GM21737 (cell line): ENCODE data around the gene CAST.

Experiments
- ATAC-seq: cut with Tn5 transposase; IDR thresholded peaks from one replicate; pipeline ENCODE4 v1.9.1; 2021; ENCODE audit warnings: mild to moderate bottlenecking, moderate library complexity; ENCODE audit not compliant: unreplicated experiment

The CAST gene

DNA sequence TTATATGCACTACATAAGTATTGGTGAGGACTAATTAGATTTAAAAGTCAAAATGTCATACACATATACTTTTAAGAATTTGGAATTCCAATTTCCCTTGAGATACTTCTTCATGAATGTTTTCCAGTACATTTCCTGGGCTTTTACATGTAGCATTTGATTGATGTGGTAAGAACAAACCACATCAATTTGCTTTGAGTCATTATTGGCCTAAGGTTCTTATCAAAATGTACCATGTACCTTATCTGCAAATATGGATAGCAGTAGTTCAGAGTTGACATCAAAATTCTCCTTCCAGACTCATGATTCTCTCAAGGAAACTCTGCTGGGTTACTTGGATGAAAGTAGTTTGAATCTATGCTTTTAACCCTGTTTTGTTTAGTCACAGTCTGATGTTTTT lies 2.5 kb downstream of the CAST start:
- ATAC-seq: no peak

- no peak for ATAC-seq
These were observed 6.5 kb downstream of the CAST start for GRCh38 chr5:96668725-96669124.

GRCh38 chr5:96669909-96670308 lies 7.7 kb downstream of the CAST start:
- ATAC-seq: no peak

- no peak for ATAC-seq
These were observed 9.3 kb downstream of the CAST start for GRCh38 chr5:96671441-96671840.

GRCh38 chr5:96673127-96673526 lies 11.0 kb downstream of the CAST start:
- ATAC-seq: no peak

DNA sequence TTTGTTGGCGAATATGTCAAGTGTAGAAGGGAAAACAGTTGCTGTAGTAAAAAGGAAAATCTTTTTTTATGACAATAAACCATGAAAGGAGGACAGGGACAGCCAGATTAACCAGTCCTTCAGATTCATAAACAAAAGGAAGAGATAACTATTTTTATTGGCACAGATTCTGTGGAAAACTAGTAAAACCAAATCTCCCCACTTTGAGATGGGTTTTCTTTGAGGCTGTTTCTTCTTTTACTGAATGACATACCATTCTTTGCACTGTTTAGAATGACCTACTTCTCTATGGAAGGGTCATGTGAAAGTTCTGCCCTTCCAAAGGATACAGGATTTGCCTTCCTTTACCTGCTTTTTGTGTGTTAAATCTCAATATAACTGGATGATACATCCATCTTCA lies 13.7 kb downstream of the CAST start:
- no peak for ATAC-seq

DNA sequence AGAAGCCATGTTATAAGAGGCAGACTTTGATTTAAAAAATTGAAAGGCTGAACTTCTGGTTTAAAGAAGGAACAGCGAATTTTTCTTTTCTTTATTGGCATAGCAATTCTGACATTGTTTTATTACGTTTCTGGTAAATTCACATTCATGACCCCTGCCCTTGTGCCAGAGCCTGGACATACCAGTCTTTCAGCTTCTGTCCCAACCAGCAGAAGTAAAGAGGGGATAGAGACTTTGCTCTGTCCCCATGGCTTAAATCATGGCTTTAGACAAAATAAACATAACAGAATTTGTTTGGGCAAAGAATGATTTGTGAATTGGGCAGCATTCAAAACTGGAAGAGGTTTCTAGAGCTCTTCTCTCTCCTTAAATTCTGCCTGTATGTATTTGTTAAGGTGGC lies 15.3 kb downstream of the CAST start:
- no peak for ATAC-seq

DNA sequence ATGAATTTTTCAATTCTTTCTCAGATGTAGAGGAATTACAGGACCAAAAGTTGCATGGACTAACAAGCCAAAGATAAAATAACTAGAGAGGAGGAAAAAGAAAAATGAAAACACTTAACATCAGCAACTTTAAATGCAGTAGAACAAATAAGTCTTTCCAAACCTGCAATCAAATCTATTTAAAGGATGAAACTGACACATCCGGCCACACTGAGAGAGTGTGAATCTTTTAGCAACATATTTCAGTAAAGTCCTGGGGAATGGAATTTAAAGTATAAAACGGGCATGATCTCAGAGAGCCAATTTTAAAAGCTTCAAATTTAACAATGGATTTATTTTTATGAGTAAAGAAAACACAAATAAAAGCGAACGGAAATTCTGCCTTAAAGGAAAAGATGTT lies 17.1 kb downstream of the CAST start:
- ATAC-seq: no peak

DNA sequence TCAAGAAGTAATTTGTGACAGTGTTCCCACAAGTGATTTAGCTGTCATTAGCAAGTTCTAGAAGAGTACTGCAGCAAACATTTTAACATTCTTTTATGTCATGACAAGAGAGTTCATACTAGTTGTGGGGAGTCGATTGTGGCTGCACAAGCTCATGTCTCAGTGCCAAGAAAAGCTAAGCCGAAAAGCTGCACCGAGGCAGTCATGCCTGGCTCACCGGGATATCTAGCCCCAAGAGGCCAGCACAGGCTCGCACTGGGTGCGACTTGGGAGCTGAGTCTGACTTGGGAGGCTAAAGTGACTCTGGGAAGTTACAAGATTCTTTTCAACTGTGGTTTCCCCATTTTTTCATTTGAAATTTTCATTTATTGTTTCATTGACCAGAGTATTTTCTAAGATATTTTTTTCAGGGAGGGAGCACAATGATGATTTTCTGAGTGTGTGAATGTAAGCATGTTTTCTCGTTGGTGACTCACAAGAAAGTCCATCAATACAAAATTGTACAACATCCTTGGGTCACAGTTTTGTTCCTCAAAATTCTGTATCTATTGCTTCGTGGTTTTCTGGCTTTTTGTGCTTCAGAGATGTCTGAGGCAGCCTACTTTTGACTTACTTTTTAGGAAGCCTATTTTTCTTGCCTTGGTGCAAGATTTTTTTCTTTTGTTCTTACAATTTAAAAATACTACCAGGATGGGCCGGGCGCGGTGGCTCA lies 18.7 kb downstream of the CAST start:
- ATAC-seq: no peak

GRCh38 chr5:96683392-96683791 lies 21.2 kb downstream of the CAST start:
- ATAC-seq: no peak

DNA sequence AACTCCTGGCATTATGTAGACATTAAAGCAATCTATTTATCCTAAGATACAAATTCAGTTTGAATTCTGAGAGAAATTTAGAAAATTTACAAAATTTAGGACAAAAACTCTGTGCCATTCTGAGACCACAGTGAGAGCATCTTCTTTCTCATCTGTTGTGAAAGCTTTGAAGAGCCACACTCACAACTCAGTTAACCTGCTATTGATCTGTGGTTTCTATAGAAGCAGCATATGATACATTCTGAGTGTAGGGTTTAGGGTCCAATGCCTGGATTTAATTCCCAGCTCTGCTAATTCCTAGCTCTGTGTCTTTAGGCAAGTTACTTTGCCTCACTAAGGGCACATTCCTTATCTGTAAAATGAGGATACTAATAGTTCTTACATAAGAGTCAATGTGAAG lies 21.6 kb downstream of the CAST start:
- no peak for ATAC-seq

DNA sequence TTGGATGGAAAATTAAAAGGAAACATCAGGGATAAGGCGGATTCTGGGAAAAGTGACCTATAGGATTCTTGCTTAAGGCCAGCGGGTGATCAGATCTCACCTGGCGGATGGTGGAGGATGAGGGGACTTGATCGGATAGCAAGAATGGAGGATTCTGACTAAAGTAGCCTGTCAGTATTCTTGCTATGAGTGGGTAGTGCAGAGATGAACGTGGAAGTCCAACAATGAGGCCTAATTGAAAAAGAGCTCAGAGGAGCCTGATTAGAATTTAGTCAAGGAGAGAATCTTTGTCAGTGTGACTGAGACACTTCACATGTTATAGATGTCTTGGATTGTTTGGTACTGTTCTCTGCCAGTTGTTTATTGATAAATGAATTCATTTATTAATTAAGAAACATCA lies 24.9 kb downstream of the CAST start:
- no peak for ATAC-seq

DNA sequence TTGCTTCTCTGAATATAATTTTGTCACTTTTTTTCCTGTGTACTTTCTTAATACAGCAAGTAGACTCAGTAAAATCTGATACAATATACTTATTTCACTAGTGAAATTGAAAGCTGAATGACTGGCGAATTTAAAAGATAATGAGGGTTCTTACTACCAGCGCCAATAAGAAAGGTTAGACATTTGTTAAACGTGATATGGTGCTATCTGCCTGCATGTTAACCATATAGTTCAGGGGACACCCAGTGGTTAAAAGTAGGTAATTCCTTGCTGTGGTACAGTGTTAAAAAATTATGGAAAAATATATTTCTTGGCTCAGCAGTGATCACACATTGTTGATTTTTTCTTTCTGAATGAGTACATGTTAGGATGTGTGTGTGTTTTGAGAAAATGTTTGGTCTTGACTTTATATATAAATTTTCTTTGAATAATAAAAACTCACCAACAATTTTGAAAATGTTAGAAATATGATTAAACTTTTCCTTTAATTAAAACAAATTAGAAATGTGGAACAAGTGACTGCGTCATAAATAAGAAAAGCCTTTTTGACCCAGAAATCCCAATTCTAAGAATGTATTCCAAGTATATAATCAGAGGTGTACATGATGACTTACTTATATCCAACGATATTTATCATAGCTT lies 25.8 kb downstream of the CAST start:
- peak; percentile 76 for ATAC-seq

- no peak for ATAC-seq
These were observed 28.7 kb downstream of the CAST start for GRCh38 chr5:96690861-96691260.

DNA sequence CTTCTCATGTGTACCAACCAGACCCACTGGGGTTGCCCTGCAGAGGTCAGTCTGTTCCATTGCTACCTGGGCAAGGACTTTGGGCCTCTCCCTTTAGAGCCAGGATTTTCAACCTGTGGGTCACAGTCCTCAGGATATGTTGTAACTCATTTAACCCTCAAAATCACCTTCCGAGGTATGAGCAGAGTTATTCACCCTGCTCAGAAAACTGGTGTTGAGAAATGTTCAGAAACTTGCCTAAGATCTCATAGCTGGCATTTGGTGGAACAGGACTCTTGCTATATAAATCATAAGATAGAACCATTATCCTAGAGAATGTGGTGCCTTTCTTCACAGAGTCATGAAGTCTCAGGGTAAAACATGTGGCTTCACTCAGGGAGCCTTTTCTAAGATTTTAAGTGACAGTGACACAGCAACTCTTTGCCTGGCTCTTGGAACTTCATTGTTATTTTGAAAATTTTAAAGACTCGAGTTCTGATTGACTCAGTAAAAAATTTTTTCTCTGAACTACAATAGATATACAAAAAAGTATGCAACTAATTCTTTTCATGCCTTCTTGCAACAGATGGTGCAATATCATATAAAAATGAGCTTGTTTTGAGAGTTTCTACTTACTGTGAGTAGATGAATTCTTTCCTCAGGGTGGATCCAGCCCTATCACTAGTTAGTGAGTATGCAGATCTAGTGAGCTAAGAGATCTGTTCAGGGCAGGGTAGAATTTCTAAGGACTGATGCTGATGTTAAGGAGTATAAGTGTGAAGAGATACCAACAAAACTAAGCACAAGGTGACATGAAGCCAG lies 29.5 kb downstream of the CAST start:
- ATAC-seq: no peak

GRCh38 chr5:96692441-96692840 lies 30.3 kb downstream of the CAST start:
- no peak for ATAC-seq

DNA sequence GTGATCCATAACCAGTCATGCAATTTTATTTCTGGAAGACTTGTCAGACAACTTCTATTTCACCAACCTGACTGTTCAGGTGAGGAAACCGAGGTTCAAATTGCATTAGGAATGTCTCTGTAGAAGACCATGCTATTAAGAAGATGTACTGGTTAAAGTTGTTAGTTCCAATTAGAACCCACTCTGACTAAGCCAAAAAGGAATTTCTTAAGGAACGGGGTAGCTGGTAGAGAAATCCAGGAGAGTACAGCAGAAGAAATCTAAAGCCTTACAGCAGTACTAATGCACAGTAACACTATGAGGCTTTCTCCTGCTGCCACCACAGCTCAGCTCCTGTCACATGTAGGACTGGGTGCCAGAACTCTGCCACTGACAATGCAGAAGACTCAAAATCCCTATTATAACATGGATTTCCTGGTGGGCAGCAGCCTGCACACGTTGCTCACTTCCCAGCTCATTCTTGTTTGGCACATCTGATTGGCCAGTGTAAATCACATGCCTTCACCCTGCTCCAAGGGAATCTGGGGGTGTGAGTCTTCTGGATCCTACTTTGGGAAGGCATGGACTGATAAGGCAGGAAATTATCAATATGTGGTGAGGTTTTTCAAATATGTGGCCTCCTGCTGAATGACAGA lies 37.1 kb downstream of the CAST start:
- no peak for ATAC-seq

DNA sequence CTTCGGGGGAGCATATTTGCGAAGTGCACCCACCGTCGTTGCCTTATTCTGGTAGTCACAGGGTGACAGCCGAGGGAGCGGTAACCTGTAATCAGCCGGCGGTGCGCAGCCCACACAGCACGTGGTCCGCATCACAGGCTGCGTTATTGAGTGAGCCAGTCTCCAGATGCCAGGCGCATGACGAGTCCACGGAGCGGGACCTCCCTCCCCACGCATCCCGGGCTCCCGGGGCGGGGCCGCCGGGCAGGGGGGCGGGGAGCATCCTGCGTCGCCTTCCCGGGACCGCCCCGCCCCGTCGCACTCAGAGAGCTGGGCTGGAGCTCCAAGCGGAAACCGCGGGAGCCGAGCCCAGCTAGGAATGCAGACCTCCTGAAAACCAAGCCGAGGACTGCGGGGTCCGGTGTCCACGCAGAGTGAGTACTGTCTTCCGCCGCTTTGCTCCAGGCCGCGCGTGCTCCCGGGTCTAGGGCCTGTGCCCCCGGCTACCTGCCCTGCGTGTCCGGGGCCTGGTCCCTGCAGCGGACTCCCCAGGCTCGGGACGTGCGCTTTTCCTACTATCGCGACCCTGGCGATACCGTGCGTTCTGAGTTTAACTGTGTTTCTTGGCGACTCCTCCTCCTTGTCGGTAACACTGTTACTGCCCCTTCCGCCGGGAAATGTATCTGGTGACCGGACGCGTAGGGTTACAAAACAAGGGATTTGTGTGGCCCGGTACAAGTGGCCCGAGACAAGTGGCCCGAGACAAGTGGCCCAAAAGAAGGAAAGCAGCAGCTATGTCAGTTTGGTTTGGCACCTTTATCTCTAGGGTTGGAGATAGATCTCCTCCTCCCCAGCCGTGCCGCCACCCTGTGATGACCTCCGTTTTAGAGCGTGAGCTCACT lies 40.6 kb downstream of the CAST start:
- ATAC-seq: peak; percentile 69

DNA sequence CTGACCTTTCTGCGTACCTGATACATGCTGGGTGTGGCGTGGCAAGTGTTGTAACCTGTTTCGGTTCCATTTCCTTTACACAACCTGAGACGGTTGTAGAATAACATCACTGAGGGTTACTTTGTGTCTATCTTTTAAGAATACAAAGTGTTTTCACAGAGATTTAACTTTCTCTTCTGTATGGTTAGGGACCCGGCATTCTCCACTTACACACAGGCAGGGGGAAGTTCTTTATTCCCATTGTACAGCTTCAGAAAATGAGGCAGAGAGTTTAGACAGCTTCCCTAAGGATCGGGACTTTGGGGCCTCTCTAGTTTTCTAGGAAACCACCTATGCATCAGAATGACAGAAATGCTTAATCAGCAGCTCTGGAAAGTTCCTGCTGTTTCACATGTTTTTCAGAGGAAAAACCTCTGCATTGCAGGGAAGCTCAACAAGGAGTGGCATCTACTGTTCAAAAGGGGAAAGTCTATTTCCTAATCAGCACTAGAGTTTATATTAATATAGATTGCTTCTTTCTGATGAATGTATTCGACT lies 41.3 kb downstream of the CAST start:
- ATAC-seq: peak; percentile 67

DNA sequence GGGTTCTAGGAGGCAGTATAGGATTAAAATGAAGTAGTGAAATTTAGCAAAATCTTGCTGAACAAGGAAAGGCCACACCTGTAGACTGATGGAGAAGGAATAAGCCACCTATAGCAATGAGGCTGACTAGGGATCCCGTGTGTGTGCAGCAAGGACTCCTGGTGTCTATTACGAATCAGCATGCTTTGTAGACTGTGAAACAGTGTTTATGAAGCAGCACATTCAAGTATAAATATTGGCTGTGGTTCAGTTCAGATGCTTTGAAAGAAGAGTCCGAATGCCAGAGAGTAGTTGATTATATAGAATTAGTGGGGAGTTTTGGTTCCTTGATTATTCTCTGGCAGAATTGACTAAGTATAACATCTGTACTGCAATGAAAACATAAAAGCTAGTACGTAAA lies 41.8 kb downstream of the CAST start:
- ATAC-seq: no peak
